Chondrocyte (in vitro differentiated cells): ENCODE data around the gene PTPRU. TPM values are rescaled to one million over a fixed set of nuclear protein-coding genes. Genes with fewer than 3 reads are reported as not detected.
A peak's percentile ranks its signal among the peaks of the same experiment; 100 is the strongest.

Experiments
- DNase-seq: peaks from one replicate; pipeline ENCODE4 v3.0.0; 2021; ENCODE audit warnings: mixed read lengths, low spot score
- H3K27ac Mint-ChIP-seq: one replicate; pipeline ENCODE4 v1.8.0; 2021; ENCODE audit warnings: mild to moderate bottlenecking, moderate library complexity, mixed read lengths; ENCODE audit not compliant: unreplicated experiment
- H3K27me3 Mint-ChIP-seq: 2 replicates; pipeline ENCODE4 v1.8.0; 2021; ENCODE audit warnings: low read depth, mixed read lengths
- H3K36me3 Mint-ChIP-seq: 2 replicates; pipeline ENCODE4 v1.8.0; 2021; ENCODE audit warnings: low read depth, mixed read lengths
- H3K4me1 Mint-ChIP-seq: 2 replicates; pipeline ENCODE4 v1.8.0; 2021; ENCODE audit warnings: low read depth, mild to moderate bottlenecking, mixed read lengths
- H3K4me3 Mint-ChIP-seq: one replicate; pipeline ENCODE4 v1.8.0; 2021; ENCODE audit warnings: mild to moderate bottlenecking, moderate library complexity, mixed read lengths; ENCODE audit not compliant: unreplicated experiment
- H3K9me3 Mint-ChIP-seq: 2 replicates; pipeline ENCODE4 v1.8.0; 2021; ENCODE audit warnings: low read depth, mixed read lengths
- total RNA-seq: library from RNA; stranded (reverse); gene quantifications from 3 replicates; pipeline ENCODE4 v1.2.1, GENCODE V29; 2021
- TF ChIP-seq, protein P1 (sequence below): fragments of 200-600 bp; sonication (generic); IDR thresholded peaks from 2 replicates; pipeline ENCODE4 v1.5.0; 2021; ENCODE audit warnings: antibody characterized with exemption, mild to moderate bottlenecking, moderate library complexity

Gene PTPRU
- total RNA-seq, 1 donor from 2014 or later = 12.6 TPM

DNA sequence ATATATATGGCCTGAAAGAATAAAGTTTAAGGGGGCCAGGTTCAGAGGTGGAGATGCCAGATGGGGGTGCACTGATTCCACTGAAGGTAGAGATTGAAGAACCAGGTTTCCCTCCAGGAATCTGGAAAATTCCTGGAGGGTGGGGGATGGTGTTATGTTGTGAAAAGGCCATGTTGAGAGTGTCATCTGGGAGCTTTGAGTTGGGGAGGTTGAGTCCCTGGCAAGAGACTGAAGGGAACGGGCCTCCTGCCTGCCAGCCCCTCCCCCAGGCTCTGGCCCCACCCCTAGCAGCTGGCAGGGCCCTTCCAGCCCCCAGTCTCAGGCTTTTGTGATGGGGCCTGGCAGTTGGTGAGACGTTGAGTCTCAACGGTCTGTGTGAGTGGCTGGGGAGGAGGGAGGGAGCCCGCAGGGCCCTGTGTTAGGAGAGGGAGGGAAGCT is 4.1 kb downstream of the PTPRU start:
- no peak for DNase-seq
- no peak overlapping the region for H3K4me3 Mint-ChIP-seq
- H3K36me3 Mint-ChIP-seq = no peaks in the 10 kb centered on the region
- H3K4me1 Mint-ChIP-seq = peaks cover 24% of the 10 kb centered on the region
- no peak overlapping the region for H3K27ac Mint-ChIP-seq
- TF ChIP-seq, protein P1, sequence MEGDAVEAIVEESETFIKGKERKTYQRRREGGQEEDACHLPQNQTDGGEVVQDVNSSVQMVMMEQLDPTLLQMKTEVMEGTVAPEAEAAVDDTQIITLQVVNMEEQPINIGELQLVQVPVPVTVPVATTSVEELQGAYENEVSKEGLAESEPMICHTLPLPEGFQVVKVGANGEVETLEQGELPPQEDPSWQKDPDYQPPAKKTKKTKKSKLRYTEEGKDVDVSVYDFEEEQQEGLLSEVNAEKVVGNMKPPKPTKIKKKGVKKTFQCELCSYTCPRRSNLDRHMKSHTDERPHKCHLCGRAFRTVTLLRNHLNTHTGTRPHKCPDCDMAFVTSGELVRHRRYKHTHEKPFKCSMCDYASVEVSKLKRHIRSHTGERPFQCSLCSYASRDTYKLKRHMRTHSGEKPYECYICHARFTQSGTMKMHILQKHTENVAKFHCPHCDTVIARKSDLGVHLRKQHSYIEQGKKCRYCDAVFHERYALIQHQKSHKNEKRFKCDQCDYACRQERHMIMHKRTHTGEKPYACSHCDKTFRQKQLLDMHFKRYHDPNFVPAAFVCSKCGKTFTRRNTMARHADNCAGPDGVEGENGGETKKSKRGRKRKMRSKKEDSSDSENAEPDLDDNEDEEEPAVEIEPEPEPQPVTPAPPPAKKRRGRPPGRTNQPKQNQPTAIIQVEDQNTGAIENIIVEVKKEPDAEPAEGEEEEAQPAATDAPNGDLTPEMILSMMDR = peak; percentile 42
- no peaks in the 10 kb centered on the region for H3K9me3 Mint-ChIP-seq
- no peaks in the 10 kb centered on the region for H3K27me3 Mint-ChIP-seq

DNA sequence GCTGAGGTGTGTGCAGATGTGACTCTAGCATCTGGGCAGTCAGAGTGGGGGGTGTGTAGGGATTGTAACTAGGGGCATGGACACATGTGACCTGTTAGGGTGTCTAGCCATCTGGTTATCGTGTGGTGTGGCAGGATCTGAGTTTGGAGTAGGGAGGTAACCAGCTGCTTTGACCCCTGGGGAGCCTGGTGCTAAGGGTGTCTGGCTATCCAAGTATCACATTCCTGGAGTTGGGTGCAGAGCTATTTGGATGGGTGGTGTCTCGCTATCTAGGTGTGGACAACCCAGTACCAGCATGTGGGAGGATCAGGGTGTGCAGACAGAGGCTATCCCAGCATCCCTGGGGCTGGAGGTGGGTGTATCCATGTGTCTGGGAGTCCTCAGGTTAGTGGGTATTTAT is 4.7 kb downstream of the PTPRU start:
- DNase-seq = no peak

DNA sequence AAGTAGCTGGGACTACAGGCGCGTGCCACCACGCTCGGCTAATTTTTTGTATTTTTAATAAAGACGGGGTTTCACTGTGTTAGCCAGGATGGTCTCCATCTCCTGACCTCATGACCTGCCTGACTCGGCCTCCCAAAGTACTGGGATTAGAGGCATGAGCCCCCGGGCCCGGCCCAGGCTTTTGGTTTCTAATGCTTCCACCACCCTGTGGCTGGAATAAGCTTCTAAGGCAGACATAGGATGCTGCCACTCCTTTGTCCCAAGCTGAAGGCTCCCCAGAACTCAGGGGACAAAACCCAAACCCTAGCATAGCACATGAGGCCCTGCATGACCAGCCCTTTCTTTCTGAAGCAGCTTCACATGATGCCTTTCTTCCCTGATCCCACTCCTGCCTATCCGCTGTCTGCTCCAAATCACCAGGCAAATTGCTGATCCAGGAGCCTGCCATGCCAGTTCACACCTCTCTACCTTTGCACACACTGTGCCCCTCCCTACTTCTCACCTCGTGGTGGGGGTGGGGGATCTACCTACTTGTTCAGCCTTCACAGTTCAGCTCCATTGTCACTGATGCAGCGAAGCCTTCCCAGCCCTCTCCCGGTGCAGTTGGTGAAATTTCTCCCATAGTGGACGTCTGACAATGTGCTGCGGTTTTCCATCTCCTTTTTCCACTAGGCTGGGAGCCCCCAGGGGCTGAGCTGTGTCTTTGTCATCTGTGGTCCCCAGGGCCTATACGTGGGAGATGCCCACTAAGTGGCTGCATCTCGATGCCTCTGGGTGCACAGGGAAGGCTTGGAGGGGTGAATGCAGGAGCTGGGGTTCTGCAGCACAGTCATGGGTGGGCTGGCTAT is 6.9 kb downstream of the PTPRU start:
- TF ChIP-seq, protein P1 = no peak
- Mint-ChIP-seq H3K36me3 (no peaks in the 10 kb centered on the region), H3K4me1 (peaks cover 13% of the 10 kb centered on the region), H3K27ac (no peak overlapping the region), H3K4me3 (no peak overlapping the region), H3K9me3 (no peaks in the 10 kb centered on the region), H3K27me3 (no peaks in the 10 kb centered on the region)
- DNase-seq = no peak

More for the DNA sequence above, 4.7 kb downstream of the PTPRU start:
- Mint-ChIP-seq H3K4me3 (no peak overlapping the region), H3K4me1 (peaks cover 20% of the 10 kb centered on the region), H3K27me3 (no peaks in the 10 kb centered on the region), H3K9me3 (no peaks in the 10 kb centered on the region), H3K36me3 (no peaks in the 10 kb centered on the region), H3K27ac (no peak overlapping the region)
- TF ChIP-seq, protein P1 = no peak

DNA sequence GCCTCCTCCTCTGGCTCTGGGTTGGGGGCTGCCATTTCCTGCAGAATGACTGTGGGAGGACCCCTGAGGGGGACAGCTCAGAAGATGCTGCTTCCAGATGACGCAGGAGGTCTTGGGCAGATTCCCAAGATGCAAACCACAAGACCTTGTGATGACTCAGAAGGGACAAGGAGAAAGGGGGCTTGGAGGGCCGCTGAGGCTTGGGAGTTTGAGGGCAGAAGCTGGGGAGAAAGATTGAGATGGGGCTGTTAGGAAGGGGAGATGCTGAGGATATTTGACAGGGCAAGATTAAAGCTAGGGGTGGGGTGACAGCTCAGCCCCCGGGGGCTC is 7.5 kb downstream of the PTPRU start:
- H3K27ac Mint-ChIP-seq = no peak overlapping the region
- no peak for DNase-seq

DNA sequence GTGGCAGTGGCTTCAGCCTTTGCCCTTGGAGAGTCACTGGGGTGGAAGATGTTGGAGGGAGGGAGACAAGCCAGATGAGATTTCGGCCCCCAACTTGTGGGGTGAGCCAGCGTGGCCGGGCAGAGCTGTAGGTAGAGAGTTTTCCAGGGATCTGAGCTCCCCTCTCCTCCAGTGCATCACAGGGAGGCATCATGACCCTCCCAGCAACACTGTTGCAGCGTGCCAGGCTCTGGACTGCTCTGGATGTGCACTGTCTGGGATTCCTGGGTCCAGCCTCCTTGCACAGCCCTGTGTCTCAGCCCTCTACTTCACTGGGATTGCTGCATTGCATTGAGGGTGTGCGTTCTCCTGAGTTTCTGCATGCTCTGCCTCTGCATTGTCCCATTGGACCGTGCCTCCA is 8.9 kb downstream of the PTPRU start:
- H3K4me3 Mint-ChIP-seq = no peak overlapping the region
- TF ChIP-seq, protein P1 = no peak
- H3K9me3 Mint-ChIP-seq = no peaks in the 10 kb centered on the region
- no peaks in the 10 kb centered on the region for H3K27me3 Mint-ChIP-seq
- peaks cover 17% of the 10 kb centered on the region for H3K4me1 Mint-ChIP-seq
- H3K27ac Mint-ChIP-seq = no peak overlapping the region
- H3K36me3 Mint-ChIP-seq = no peaks in the 10 kb centered on the region
- DNase-seq = no peak

More for the DNA sequence above, 7.5 kb downstream of the PTPRU start:
- Mint-ChIP-seq H3K36me3 (no peaks in the 10 kb centered on the region), H3K4me1 (peaks cover 10% of the 10 kb centered on the region), H3K9me3 (no peaks in the 10 kb centered on the region), H3K27me3 (no peaks in the 10 kb centered on the region), H3K4me3 (no peak overlapping the region)
- TF ChIP-seq, protein P1 = no peak
